ENCODE results near the gene TES.

TES gene

DNA sequence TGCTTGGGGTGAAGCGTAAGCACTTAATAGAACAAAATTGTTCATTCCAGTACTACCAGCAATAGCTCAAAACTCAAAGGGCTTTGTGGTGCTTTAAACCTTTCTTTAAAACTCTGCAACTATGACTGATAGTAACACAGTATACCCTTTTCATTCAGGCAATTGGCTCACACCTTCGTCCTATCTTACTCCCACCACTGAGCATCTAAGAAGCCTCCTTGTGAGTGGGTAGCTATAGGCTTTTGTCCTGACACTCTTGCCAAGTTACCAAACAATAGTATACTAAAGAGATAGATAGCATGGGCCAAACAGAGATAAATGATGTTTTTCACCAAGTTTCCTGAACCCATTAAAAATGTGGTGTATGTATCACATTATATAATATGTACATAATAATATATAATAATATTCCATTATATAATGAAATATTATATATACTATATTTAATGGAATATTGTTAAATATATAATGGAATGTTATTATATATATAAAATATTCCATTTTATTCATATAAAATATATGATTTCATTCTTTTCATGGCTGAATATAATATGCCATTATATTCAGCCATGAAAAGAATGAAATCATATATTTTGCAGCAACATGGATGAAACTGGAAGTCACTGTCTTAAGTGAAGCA, 96.2 kb downstream of the TES start:
- Histone ChIP-seq H3K27me3 (ENCODE audit: insufficient read depth, low read depth) (no peaks in the 10 kb centered on the region), H3K4me1 (ENCODE audit: low read depth, poor library complexity, severe bottlenecking) (no peaks in the 10 kb centered on the region), H3K27ac (no peak overlapping the region), H2AFZ (ENCODE audit: low read depth) (no peak overlapping the region), H4K20me1 (ENCODE audit: insufficient read depth) (no peaks in the 10 kb centered on the region), H3K9ac (no peak overlapping the region), H3K4me2 (no peak overlapping the region), H3K36me3 (ENCODE audit: insufficient read depth) (no peaks in the 10 kb centered on the region), H3K4me3 (IDR thresholded peaks at IDR 0.05; ENCODE audit: insufficient read depth, low read depth, low read length) (no peak overlapping the region), H3K79me2 (ENCODE audit: insufficient read depth, low read depth) (no peaks in the 10 kb centered on the region)
- TF ChIP-seq, protein P1, sequence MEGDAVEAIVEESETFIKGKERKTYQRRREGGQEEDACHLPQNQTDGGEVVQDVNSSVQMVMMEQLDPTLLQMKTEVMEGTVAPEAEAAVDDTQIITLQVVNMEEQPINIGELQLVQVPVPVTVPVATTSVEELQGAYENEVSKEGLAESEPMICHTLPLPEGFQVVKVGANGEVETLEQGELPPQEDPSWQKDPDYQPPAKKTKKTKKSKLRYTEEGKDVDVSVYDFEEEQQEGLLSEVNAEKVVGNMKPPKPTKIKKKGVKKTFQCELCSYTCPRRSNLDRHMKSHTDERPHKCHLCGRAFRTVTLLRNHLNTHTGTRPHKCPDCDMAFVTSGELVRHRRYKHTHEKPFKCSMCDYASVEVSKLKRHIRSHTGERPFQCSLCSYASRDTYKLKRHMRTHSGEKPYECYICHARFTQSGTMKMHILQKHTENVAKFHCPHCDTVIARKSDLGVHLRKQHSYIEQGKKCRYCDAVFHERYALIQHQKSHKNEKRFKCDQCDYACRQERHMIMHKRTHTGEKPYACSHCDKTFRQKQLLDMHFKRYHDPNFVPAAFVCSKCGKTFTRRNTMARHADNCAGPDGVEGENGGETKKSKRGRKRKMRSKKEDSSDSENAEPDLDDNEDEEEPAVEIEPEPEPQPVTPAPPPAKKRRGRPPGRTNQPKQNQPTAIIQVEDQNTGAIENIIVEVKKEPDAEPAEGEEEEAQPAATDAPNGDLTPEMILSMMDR (conservative IDR thresholded peaks at IDR 0.05; ENCODE audit: low read depth, low read length) = no peak

DNA sequence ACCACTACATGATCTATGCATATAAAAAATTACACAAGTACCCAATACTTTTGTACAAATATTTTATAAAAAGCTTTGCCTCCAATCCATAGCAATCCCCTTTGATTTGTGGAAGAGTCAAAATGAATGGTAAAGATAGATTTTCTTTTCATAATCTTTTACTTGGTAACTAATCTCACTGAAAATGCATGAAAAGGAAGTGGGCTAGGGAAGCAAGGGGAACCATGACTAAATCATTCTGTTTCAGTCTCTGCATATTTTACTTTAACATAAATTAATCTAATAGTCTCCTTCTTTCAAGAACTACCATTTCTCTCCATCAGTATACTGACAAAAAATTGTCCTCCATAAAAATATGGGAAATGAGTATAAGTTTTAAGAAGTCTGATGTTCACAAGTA, 96.9 kb downstream of the TES start:
- H3K36me3 ChIP-seq (ENCODE audit: insufficient read depth) = no peaks in the 10 kb centered on the region
- no peak overlapping the region for H3K4me2 ChIP-seq
- TF ChIP-seq, protein P1 (conservative IDR thresholded peaks at IDR 0.05; ENCODE audit: low read depth, low read length) = no peak
- no peaks in the 10 kb centered on the region for H3K4me1 ChIP-seq (ENCODE audit: low read depth, poor library complexity, severe bottlenecking)
- no peaks in the 10 kb centered on the region for H4K20me1 ChIP-seq (ENCODE audit: insufficient read depth)
- H3K27ac ChIP-seq = no peak overlapping the region
- no peaks in the 10 kb centered on the region for H3K27me3 ChIP-seq (ENCODE audit: insufficient read depth, low read depth)
- no peak overlapping the region for H3K9ac ChIP-seq
- H3K79me2 ChIP-seq (ENCODE audit: insufficient read depth, low read depth) = no peaks in the 10 kb centered on the region
- H2AFZ ChIP-seq (ENCODE audit: low read depth) = no peak overlapping the region
- H3K4me3 ChIP-seq (IDR thresholded peaks at IDR 0.05; ENCODE audit: insufficient read depth, low read depth, low read length) = no peak overlapping the region
